ENCODE data around the gene TPR.
"Not testable (repeated sequence)": the region's sequence is repeated elsewhere in the genome, so short reads cannot be mapped to it uniquely, and the experiment has no call there.

The TPR gene

DNA sequence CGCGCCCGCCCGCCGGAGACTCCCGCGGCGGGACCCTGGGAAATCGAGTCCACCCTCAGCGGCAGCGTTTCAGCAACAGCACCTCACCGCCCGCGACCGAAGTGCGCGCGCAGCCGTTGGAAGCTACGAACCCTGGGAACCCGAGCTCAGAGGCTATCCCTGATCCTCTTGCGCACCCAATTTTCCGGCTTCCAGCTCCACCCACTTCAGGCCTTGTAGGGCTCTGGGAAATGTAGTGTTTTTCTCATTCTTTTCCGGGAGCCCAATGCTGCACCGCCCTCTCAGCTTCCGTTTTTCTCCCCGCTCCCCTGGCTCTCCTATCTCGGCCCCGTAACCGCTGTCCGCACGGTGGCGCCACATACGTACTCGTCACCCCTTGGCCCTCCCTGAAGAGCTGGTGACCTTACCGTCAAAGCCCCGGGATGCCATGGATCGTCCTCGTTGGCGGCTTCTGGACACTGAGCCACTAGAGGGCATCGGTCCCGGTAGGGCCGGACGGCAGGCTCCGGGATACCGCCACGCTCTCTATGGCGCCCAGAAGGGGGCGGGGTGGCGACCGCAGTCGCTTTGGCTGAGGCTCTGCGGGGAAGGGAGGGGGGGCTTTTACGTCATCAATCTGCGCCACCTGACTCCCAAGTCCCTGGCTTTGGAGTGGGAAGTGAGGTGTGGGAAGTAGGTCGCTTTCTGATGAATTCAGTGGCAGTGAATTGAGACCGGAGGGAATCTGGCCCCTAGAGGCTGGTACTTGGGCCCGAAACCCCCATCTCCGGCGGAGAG, at the start of gene TPR, which contains the start of gene ODR4:
Gene TPR (minus strand): TSS at position 102 of the 777 bp plus-strand sequence. CDS start 225 bp downstream, outside the sequence.
Gene ODR4 (plus strand): TSS at position 687 of the 777 bp plus-strand sequence. CDS start 3,948 bp downstream, outside the sequence.
- DNase-seq = peak; percentile 98

DNA sequence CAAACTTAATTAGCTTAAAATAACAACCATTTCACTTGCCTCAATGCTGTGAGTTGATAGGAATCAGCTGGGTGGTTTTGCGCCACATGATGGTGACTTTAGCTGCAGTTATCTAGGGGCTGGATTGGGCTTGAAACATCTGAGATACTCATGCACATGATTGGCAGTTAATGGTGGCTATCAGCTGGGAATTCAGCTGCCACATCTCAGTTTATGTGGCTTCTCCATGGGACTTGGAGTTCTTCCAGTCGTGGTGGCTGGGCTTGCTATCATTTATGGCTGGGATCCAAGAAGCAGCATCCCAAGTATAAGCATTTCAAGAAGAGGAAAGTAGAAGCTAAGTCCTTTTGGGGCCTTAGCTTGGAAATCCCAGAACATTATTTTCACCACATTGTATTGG, 49.5 kb upstream of the TPR start:
- DNase-seq = no peak

DNA sequence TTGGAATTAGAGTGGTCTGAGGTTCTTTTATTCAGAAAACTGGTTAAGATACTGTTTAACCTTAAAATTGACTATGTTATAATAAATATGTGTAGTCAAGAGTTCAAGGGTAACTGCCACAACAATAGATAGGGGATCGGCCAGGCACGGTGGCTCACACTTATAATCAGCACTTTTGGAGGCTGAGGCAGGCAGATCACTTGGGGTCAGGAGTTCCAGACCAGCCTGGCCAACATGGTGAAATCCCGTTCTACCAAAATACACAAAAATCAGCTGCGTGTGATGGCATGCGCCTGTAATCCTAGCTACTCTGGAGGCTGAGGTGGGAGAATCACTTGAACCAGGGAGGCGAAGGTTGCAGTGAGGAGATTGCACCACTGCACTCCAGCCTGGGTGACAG, 46.4 kb upstream of the TPR start:
- no peak for DNase-seq

DNA sequence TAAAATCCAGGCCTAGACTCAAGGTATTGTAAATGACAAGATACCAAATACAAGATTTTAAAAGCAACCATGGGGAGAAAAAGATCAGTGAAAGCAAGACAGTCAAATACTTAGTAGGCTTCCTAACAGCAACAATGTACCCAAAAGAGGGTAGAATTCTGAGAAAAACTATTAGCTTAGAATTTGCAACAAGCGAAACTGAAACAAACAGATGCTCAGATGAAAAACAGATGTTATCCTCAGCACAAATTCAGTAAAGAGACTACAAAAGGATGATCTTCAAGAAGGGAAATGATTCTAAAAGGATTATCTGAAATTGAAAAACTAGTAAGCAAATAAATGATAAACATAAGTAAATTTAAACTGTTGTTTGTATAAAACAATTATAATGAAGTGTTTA, 45.9 kb upstream of the TPR start:
- DNase-seq = no peak

DNA sequence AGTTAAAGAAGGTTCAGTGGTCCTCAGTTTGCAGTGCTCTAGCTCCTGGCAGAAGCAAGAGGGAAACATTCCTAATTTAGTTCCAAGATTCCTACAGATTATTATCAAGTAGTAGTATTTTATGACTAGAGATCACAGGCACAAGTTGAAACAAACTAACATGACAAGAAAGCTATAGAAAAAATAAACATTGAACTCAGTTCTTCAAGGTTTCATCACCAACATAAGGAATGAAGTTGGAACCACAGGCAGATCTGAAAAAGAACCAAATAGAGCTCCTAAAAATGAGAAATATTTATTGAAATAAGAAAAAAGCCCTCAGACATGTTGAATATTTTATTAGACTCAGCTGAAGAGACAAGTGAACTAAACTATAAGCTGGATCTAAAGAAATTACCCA, 45.3 kb upstream of the TPR start:
- DNase-seq = no peak

DNA sequence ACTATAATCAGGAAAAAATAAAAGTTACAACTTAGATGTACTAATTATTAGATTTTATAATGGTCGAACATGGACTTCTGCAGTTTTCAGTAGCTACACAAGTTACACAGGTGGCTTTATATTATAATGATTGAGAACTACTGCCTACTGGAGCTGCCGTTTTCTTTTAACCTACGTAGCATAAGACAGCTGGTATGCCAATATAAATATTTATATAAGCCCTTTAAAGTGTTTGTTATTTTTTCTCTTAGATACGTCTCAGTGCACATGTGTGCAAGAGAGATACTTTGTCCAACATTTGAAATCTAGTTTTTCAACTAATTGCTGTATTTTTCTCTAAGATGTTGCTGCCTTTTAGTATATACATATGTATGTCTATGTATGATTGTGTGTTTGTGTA, 43.5 kb upstream of the TPR start:
- peak; percentile 60 for DNase-seq

DNA sequence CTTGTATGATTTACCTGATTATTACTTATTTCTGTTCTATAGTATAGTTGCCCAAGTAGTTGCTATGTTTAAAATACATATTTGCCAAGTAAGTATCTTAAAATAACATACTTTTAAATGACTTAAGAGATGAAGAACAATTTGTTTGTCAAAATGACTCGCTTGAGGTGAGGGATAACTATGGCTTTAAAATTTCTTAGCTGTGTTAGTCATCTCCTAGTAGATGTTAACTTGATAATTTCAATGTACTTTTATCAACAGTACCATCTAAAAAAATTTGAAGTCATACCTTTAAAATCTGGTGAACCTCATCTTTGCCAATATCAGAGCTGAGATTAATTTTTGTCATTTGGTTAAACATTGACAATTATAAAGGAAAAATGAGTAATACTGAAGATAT, 38.3 kb upstream of the TPR start:
- DNase-seq = no peak

DNA sequence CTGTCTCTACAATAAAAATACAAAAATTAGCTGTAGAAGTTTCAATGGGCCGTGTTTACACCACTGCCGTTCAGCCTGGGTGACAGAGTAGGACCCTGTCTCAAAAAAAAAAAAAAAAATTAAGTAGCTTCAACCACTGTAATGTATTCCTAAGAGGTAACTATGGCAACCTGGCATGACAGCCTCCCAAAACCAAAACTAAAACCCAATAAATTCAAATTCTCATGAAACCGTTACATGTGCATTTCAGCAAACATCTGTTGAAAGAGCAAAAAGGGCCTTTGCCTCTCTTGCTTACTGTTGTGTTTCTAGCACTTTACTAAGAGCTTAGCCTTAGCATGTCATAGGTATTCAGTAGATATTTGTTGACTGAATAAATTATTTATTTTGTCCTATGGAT, 34.0 kb upstream of the TPR start:
- no peak for DNase-seq

DNA sequence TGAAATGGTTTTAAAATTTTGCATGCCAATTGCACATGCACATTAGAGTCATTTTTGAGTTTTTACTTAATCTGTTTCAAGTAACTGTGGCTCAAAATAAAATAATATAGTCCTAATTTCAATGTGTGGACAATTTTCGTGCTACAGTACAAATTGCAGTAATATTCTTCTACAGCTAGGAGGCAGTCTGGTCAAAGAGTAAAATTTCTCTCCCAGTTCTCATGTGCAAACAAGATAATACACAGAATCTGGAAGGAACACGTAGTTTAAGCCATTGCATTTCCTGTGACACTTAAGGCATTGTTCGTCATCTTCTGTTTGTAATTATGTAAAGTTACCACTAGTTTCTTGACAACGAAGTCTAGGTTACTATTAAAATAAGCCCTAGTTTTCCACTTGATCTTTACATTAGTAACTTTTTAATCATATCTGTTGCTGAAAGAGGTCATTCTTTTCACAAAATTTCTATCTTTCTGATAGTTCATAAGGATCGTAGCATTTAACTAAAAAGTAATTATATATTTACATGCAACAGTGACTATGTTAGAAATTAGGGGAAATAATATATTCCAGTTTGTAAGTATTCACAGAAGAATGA, 29.5 kb upstream of the TPR start:
- DNase-seq = no peak

DNA sequence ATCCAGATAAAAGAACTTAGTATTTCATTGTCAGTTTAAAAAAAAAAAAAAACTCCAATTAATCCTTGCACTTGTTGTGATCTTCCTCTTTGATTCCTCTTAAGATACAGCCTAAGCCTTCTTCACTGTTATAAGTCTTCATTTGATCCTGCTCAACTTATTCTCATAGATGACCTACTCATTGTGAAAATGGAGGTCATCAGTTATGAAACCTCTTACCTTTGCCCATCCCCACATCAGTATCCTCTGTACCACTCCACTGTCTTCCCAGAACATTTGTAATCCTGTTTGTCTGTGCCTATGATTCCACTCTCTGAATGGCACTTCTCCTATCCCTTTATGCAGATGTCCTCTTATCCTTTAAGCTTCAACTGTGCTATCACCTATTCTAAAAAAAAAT, 28.6 kb upstream of the TPR start:
- no peak for DNase-seq

DNA sequence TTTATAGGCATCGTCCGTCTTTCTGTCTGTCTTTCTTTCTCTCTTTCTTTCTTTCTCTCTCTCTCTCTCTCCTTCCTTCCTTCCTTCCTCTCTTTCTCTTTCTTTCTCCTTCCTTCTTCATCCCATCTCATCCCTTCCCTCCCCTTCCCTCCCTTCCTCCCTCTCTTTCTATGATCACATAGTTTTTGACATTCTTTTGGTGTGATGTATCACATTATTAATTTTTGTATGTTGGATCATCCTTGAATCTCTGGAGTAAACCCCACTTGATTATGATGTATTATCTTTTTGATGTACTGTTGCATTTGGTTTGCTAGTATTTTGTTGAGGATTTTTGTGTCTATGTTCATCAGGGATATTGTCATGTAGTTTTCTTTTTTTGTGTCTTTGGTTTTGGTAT, 26.4 kb upstream of the TPR start:
- DNase-seq = not testable (repeated sequence)

DNA sequence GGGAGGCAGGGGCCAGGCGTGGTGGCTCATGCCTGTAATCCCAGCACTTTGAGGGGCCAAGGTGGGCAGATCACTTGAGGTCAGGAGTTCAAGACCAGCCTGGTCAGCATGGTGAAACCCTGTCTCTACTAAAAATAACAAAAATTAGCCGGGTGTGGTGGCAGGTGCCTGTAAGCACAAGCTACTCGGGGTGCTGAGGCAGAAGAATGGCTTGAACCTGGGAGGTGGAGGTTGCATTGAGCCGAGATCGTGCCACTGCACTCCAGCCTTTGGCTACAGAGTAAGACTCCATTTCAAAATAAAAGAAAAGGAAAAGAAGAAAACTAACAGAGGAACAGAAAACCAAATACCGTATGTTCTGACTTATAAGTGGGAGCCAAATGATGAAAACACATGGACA, 17.7 kb upstream of the TPR start:
- DNase-seq = not testable (repeated sequence)

DNA sequence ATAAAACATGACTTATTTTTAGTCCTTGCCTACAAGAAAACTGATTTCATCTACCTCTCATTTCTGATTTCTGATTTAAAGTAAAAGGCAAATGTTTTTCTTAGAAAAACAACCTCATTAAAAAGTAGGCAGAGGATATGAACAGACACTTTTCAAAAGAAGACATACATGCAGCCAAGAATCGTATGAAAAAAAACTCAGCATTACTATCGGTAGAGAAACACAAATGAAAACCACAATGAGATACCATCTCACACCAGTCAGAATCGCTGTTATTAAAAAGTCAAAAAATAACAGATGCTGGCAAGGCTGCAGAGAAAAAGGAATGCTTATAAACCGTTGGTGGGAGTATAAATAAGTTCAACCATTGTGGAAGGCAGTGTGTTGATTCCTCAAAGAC, 16.8 kb upstream of the TPR start:
- no peak for DNase-seq

DNA sequence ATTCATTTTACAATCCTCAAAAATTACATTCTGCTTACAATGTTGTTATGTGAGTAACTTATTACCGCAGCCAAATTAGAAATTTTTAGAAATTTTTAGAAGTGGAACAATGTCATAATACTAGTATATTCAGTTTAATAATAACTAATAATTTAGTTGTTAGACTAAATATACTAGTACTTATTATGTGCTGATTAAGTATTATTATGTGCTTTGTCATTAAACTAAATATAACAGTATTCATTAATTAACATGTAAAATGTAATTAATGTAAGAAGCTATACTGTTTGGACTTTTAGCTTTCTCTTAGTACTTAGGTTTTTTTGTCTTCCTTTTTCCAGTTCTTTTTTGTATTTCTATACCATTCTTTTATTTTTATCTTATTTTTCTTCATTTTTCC, 15.9 kb upstream of the TPR start:
- no peak for DNase-seq

DNA sequence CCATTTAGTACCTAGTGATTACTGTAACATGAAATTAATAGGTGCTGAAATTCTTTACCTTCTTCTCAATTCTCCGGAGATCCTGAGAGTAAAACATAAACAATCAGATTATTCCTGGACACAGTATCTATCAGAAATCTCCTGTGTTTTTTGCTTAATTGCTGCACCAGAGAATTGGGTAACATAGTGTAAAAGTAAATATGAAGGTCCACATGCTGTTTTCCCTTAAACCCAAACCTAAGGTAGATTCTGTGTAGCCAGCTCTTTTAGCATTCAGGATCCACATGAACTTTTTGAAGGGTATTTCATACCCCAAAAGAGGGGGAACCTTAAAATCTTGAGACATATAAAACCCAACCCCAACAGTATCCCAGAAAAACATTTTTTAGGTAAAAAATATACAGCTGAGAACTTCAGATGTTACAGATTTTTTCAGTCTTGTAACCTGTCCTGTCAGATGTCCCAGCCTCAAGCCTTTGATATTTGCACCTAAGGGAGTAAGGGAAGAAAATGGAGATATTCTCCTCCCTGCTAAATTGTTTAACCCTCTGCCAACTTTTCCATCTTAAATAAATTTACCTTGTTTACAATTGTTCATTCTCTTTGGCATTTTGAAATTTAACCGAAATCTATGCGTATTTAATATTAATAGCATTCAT, 11.8 kb upstream of the TPR start:
- DNase-seq = no peak

DNA sequence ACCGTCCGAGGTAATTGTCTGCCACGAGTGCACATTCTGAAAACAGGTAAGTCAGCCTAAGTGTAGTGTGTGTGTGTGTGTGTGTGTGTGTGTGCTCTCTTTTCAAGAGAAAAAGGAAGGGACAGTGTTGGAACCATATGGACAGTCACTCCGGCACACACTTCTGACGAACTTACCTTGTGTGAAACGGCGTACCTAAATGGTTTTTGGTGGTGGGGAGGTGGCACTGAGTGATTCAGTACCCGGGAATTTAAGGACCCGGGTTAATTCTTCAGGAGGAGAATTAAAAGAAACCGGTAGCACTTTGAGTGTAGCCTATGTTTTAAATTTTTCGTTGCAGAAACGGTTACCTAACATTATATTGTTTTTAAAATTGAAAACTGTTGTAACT, 871 bp upstream of the TPR start:
- no peak for DNase-seq

DNA sequence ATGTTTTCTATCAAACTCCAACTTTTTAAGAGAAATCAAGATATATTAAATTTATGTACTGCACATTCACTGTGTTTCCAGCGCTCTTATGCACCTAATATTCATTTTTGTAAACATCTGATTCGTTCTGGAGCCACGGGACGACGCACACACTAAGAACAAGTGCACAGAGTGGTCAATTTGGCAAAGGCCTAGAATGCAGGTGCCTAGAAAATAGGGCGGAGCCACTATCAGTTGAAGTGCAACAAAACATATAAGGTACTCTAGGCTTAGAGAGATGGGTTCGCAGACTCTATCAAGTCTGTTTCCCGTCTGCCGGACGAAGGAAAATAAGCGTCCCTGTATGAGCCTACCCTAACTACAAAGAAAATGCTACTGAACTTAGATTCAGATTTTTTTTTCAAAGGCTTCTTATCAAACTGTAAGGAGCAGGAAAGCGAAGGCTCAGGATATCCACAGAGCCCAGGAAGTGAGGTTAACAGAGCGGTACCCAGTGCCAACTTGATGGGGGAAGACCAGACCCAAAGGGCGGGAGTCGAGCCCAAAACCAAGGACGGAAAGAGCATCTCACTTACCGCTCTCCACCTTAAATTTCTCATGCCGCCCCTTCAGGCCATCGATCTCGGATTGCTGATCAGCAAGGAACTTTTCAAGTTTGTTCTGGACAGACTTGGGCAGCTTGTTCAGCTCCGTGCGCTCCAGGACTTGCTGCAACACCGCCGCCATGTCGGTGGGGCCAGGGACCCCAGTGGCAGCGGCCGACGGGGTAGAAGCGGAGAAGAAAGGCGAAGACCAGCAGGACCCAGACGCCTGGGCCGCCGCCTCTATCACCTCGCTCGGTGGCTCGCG, 526 bp downstream of the TPR start:
- DNase-seq = no peak

DNA sequence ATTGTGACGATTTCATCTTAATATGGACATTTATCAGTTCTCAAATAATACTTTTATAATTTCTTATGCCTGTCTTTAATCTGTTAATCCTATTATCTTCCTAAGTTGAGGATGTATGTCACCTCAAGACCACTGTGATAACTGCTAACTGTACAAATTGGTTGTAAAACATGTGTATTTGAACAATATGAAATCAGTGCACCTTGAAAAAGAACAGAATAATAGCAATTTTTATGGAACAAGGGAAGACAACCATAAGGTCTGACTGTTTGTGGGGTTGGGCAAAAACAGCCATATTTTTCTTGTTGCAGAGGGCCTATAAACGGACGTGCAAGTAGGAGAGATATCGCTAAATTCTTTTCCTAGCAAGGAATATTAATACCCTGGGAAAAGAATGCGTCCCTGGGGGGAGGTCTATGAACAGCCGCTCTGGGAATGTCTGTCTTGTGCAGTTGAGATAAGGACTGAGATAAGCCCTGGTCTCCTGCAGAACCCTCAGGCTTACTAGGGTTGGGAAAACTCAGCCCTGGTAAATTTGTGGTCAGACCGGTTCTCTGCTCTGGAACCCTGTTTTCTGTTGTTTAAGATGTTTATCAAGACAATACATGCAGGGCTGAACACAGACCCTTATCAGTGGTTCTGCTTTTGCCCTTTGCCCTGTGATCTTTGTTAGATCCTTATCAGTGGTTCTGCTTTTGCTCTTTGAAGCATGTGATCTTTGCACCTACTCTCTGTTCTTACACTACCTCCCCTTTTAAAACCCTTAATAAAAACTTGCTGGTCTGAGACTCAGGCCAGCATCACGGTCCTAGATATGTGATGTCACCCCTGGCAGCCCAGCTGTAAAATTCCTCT, 27.0 kb downstream of the TPR start:
- not testable (repeated sequence) for DNase-seq

DNA sequence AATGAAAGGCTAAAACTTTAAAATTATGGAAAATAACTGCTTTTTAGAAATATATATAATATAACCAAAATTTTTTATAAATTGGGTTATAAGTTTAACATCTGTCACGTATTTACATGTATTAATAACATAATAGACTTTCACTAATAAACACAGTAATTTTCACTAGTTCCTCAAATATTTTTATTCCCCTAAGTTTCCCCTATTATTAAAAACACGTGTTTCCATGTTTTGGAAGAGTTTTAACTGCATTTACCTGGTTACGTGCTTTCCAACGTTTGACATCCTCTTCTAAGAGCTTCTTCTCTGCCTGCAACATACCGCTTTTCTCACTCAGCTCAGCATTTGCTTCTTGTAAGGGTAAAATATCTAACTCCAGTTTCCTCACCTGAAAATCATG, 34.3 kb downstream of the TPR start:
- DNase-seq = no peak

DNA sequence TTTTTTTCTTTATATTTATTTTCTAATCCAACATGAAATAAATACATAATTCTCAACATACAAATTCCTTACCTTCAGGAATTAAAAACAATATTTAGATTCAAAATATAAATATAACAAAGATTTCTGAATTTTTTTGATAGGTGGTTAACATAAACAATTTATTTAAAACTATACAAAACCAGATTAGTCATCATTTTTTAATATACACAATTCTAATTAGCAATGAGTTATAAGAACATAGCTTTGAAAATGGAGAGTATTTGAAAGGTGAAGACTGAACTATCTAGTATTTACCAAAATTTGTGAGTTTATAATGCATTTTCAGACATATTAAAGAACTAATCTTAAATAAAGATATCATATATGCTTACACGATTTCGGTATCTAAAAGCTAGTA, 37.5 kb downstream of the TPR start:
- no peak for DNase-seq

DNA sequence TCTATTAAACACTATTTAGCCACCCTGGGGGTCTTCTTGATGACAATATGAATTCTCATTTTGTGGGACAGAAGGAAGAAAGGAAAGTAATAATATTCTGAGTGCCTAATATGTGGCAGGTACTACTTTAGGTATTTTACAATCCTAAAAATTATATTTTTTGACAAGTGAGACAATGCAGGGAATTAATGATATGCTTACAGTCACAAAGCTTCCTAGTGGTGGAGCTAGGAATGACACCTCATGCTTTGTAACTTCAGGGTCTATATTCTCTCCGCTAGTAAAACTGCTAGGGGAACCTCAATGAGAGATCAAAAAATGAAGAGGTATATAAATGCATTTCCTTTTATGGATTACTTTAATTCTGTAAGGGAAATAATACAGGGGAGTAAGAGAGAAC, 44.3 kb downstream of the TPR start:
- no peak for DNase-seq

DNA sequence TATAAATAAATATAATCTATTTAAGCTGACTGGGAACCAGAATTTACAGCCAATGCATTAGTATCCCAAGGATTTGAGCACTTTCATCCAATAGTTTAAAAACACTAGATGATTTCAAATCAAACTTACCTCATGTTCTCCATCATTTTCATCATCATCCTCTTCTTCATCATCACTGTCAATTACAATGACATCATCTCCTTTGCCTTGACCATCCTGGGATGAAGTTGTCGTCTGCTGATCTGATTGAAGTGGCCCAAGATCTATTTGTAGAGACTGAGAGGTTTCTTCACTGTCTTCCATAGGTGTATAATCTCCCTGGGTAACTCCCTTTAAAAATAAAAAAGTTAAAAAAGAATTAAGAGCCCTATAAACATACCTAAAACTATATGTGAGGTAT, 47.7 kb downstream of the TPR start:
- no peak for DNase-seq

Data from SHP77 treated with DMSO at 0.1 percent for 48 hours (cell line).